HG03060 (cell line): ENCODE data around the gene ANAPC5.

Source experiments
- ATAC-seq: cut with Tn5 transposase; IDR thresholded peaks from one replicate; pipeline ENCODE4 v1.9.1; 2021; ENCODE audit warnings: low read depth, moderate number of reproducible peaks; ENCODE audit not compliant: unreplicated experiment

ANAPC5 gene

GRCh38 chr12:121373755-121374154 lies 21.5 kb upstream of the ANAPC5 start:
- no peak for ATAC-seq

- ATAC-seq = no peak
These were observed 19.2 kb upstream of the ANAPC5 start for GRCh38 chr12:121371404-121371803.

GRCh38 chr12:121366063-121366459 lies 13.8 kb upstream of the ANAPC5 start:
- ATAC-seq = no peak

GRCh38 chr12:121365416-121366062 lies 13.3 kb upstream of the ANAPC5 start:
- ATAC-seq = no peak

- no peak for ATAC-seq
These were observed 12.5 kb upstream of the ANAPC5 start for GRCh38 chr12:121364683-121365121.

- ATAC-seq = no peak
These were observed 5.9 kb upstream of the ANAPC5 start for GRCh38 chr12:121358073-121358472.

GRCh38 chr12:121357331-121357730 lies 5.1 kb upstream of the ANAPC5 start:
- no peak for ATAC-seq

GRCh38 chr12:121356657-121357056 lies 4.4 kb upstream of the ANAPC5 start:
- ATAC-seq = no peak

- no peak for ATAC-seq
These were observed 3.6 kb upstream of the ANAPC5 start for GRCh38 chr12:121355818-121356217.

GRCh38 chr12:121352682-121353018 lies 439 bp upstream of the ANAPC5 start:
- ATAC-seq = no peak

GRCh38 chr12:121346747-121347146 lies 5.5 kb downstream of the ANAPC5 start:
- no peak for ATAC-seq

GRCh38 chr12:121345151-121345815 lies 6.9 kb downstream of the ANAPC5 start:
- ATAC-seq = no peak

GRCh38 chr12:121344506-121344905 lies 7.7 kb downstream of the ANAPC5 start:
- no peak for ATAC-seq

- ATAC-seq = no peak
These were observed 14.8 kb downstream of the ANAPC5 start for GRCh38 chr12:121337416-121337815.

- no peak for ATAC-seq
These were observed 17.5 kb downstream of the ANAPC5 start for GRCh38 chr12:121334513-121335343.

- ATAC-seq = no peak
These were observed 18.5 kb downstream of the ANAPC5 start for GRCh38 chr12:121333747-121334146.

GRCh38 chr12:121331248-121331647 lies 21.0 kb downstream of the ANAPC5 start:
- no peak for ATAC-seq

- ATAC-seq = no peak
These were observed 21.5 kb downstream of the ANAPC5 start for GRCh38 chr12:121330692-121331091.

GRCh38 chr12:121330195-121330594 lies 22.0 kb downstream of the ANAPC5 start:
- ATAC-seq = no peak

- no peak for ATAC-seq
These were observed 23.6 kb downstream of the ANAPC5 start for GRCh38 chr12:121328620-121329019.

- no peak for ATAC-seq
These were observed 25.1 kb downstream of the ANAPC5 start for GRCh38 chr12:121326996-121327674.
